ENCODE results near the gene IFIT1. TPM values are rescaled to one million over a fixed set of nuclear protein-coding genes. Genes with fewer than 3 reads are reported as not detected.
A peak's percentile ranks its signal among the peaks of the same experiment; 100 is the strongest.

Gene IFIT1
- total and polyA plus RNA-seq, 2 donors (not counting 1 experiment from before 2014, with no cell fraction given): 0.63 to 1.2 TPM

GRCh38 chr10:89351412-89351779 lies 41.0 kb upstream of the IFIT1 start:
- POLR2A ChIA-PET: no interaction called here

More at GRCh38 chr10:89351412-89351779, 41.0 kb upstream of the IFIT1 start:
- Histone ChIP-seq H3K4me2 (replicated peaks; ENCODE audit: low read depth, low read length, poor library complexity, severe bottlenecking) (peak overlapping the region; percentile 38), H4K20me1 (ENCODE audit: control insufficient read depth, insufficient read depth, low read length, poor library complexity, severe bottlenecking) (no peaks in the 10 kb centered on the region), H3K79me2 (ENCODE audit: control insufficient read depth, insufficient read depth, low read length) (no peaks in the 10 kb centered on the region), H2AFZ (ENCODE audit: insufficient read depth, low read depth, low read length, poor library complexity, severe bottlenecking) (peak overlapping the region; percentile 41), H3K4me3 (ENCODE audit: control extremely low read depth in 1 of 5, extremely low read depth in 1 of 5, insufficient read depth in 1 of 5, low read depth in 2 of 5, low read length in 4 of 5) (no peak overlapping the region), H3K4me1 (ENCODE audit: control insufficient read depth in 2 of 2, insufficient read depth in 2 of 2, low read length in 2 of 2) (peaks cover 30 to 37% of the 10 kb centered on the region in 2 donors), H3K27ac (ENCODE audit: low read length in 2 of 2) (peak overlapping the region in 1 of 2 donors; percentile 18), H3K27me3 (replicated peaks in 1 of 4; ENCODE audit: control extremely low read depth in 1 of 4, control insufficient read depth in 3 of 4, insufficient read depth in 4 of 4, low read length in 3 of 4) (no peaks in the 10 kb centered on the region), H3K36me3 (replicated peaks in 1 of 2; ENCODE audit: control extremely low read depth in 1 of 2, control insufficient read depth in 1 of 2, extremely low read depth in 1 of 2, insufficient read depth in 2 of 2, low read length in 1 of 2) (no peaks in the 10 kb centered on the region), H3K9me3 (ENCODE audit: control extremely low read depth in 1 of 3, control insufficient read depth in 2 of 3, insufficient read depth in 1 of 3, low read length in 2 of 3) (no peaks in the 10 kb centered on the region), H3K9ac (ENCODE audit: low read length) (peak overlapping the region; percentile 9)
- TF ChIP-seq CTCF (IDR thresholded peaks at IDR 0.05) (no peak), EZH2 (IDR thresholded peaks at IDR 0.05; ENCODE audit: borderline replicate concordance, insufficient read depth, low read depth, low read length, poor library complexity, severe bottlenecking) (no peak)
- intact Hi-C loops (cut with micrococcal nuclease): no loop called here
- CTCF ChIA-PET: no interaction called here
- Mint-ChIP-seq H3K4me3 (peak overlapping the region; percentile 26), H3K9me3 (ENCODE audit: insufficient read depth) (peaks cover 4% of the 10 kb centered on the region), H3K4me1 (peaks cover 46% of the 10 kb centered on the region), H3K27ac (no peak overlapping the region), H3K27me3 (no peaks in the 10 kb centered on the region)
- DNase-seq: no peak
- WGBS (ENCODE audit: insufficient coverage): 86% methylated on average over 1 of the region's 1 CpG
- ATAC-seq (ENCODE audit: low read depth): no peak

Measured in B cell (primary cell).